Right hindlimb (tissue), 1 donor: Measurements from ENCODE around the gene OR13C2.
"Not testable (repeated sequence)": the region's sequence is repeated elsewhere in the genome, so short reads cannot be mapped to it uniquely, and the experiment has no call there.

Experiments
- DNase-seq: peaks from one replicate; pipeline ENCODE4 v3.0.0-alpha.2; 2018

The OR13C2 gene, protein sequence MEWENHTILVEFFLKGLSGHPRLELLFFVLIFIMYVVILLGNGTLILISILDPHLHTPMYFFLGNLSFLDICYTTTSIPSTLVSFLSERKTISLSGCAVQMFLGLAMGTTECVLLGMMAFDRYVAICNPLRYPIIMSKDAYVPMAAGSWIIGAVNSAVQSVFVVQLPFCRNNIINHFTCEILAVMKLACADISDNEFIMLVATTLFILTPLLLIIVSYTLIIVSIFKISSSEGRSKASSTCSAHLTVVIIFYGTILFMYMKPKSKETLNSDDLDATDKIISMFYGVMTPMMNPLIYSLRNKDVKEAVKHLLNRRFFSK

GRCh38 chr9:104605527-104605926, at the start of gene OR13C2:
TSS of gene OR13C2 (minus strand) at chr9:104605627. CDS start at chr9:104605627, 0 bp downstream.
- not testable (repeated sequence) for DNase-seq

GRCh38 chr9:104635456-104635855, 30.0 kb upstream of the OR13C2 start:
- no peak for DNase-seq

DNA sequence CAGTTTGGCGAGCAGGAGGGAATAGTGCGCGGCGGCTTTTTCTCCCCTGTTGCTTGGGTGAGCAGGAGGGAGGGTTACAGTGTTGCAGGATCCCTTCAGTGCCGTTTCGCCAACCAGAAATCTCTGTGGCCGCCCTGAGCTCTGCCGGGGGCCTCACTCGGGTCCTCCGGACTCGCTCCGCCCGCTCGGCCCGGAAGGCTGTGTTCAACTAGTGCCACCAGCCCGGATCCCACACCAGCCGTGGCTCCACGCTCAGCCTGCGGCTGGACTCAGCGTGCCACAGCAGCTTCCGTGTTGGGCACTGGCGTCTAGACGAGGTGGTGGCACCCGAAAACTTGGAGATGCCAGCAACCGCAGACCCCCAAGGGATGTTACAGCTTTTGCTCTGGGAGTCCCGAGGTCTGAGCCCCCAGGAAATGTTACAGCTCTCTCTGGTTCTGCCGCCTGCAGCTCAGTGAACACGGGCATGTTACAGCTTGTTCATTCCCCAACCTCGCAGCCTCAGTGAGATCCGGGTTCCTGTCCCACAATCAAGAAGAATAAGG, 28.6 kb upstream of the OR13C2 start:
- DNase-seq, result no peak

DNA sequence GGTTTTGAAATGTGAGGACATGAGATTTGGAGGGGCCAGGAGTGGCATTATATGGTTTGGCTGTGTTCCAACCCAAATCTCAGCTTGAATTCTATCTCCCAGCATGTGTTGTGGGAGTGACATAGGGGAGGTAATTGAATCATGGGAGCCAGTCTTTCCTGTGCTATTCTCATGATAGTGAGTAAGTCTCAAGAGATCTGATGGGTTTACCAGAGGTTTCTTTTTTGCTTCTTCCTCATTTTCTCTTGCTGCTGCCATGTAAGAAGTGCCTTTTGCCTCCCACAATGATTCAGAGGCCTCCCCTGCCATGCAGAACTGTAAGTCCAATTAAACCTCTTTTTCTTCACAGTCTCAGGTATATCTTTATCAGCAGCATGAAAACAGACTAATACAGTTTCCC, 20.5 kb upstream of the OR13C2 start:
- not testable (repeated sequence) for DNase-seq

DNA sequence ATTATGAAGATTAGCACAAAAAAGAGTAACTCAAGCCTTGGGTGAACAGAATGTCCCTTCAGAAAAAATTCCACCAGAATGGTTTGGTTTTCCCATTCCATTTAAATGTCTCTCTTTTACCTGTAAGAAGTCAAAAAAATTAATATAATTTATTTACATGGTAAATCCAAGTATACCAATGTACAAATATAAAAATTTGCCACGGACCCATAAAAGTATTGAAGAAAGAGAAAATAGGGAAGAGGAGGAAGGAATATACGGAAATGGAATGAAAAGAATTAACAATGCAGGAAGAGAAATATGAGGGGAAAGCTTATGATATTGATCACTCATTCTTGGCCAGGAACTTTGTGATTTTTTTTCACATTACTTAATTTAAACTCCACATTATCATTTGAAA, 12.7 kb upstream of the OR13C2 start, which contains the start of gene OR13C9:
Gene OR13C9, minus strand, starts transcription at position 101 of the 400 bp plus-strand sequence. Its CDS starts 0 bp downstream, at position 101.
- no peak for DNase-seq

DNA sequence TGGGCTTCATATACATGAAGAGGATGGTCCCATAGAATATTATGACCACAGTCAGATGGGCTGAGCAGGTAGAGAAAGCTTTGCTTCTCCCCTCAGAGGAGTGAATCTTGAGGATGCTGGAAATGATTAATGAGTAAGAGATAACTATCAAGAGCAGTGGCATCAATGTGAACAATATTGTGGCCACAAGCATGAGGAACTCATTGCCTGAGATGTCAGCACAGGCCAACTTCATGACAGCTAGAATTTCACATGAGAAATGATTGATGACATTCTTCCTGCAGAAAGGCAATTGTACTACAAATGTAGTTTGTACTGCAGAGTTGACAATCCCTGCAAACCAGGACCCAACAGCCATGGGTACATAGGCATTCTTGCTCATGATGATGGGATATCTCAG, 12.0 kb upstream of the OR13C2 start:
- DNase-seq, result no peak

GRCh38 chr9:104611213-104611612, 5.8 kb upstream of the OR13C2 start:
- no peak for DNase-seq

- DNase-seq, result no peak
These were observed 2.9 kb upstream of the OR13C2 start for GRCh38 chr9:104608336-104608735.

GRCh38 chr9:104606152-104606551, 725 bp upstream of the OR13C2 start:
- no peak for DNase-seq

DNA sequence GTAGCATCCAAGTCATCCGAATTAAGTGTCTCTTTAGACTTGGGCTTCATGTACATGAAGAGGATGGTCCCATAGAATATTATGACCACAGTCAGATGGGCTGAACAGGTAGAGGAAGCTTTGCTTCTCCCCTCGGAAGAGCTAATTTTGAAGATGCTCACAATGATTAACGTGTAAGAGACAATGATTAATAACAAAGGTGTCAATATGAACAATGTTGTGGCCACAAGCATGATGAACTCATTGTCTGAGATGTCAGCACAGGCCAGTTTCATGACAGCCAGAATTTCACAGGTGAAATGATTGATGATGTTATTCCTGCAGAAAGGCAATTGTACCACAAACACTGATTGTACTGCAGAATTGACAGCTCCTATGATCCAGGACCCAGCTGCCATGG, 626 bp downstream of the OR13C2 start:
- DNase-seq, result no peak

DNA sequence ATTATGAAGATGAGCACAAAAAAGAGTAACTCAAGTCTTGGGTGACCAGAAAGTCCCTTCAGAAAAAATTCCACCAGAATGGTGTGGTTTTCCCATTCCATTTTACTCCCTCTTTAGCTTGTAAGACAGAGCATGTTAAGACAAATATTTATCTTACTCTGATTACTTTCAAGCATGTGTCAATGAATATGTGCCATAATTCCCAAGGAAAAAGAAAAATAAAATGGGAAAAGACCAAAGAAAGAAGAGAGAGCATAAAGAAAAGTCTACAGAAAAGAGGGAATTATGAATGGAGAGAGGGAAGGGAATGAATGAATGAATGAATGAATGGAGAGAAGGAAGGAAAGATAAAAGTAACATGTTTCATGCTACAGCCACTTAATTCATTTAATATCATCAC, 6.1 kb downstream of the OR13C2 start, which contains the start of gene OR13C5:
Gene OR13C5, minus strand, starts transcription at position 101 of the 400 bp plus-strand sequence. Its CDS starts 0 bp downstream, at position 101.
- DNase-seq, result not testable (repeated sequence)

DNA sequence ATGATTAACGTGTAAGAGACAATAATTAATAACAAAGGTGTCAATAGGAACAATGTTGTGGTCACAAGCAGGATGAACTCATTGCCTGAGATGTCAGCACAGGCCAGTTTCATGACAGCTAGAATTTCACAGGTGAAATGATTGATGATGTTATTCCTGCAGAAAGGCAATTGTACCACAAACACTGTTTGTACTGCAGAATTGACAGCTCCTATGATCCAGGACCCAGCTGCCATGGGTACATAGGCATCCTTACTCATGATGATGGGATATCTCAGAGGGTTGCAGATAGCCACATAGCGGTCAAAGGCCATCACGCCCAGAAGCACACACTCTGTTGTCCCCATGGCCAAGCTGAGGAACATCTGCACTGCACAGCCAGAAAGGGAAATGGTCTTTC, 6.7 kb downstream of the OR13C2 start:
- not testable (repeated sequence) for DNase-seq

DNA sequence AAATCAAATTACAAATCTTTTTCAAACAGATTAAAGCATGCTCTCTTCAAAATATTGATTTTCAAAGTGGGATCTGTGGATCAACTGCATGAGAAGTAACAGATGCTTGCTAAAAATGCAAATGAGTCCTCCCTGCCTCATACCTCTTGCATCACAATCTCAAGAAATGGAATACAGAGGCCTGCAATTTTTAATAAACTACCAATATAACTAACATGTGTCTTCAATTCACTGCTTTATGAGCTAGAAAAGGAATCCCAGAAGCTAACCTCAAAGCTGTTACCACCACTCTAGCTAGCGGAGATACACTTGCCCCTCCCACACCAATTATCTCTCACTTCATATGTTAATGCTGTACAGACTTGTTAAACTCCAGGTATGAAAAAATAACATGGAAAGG, 15.8 kb downstream of the OR13C2 start:
- DNase-seq, result no peak

- DNase-seq, result peak; percentile 54
These were observed 18.8 kb downstream of the OR13C2 start for GRCh38 chr9:104586496-104587180.

DNA sequence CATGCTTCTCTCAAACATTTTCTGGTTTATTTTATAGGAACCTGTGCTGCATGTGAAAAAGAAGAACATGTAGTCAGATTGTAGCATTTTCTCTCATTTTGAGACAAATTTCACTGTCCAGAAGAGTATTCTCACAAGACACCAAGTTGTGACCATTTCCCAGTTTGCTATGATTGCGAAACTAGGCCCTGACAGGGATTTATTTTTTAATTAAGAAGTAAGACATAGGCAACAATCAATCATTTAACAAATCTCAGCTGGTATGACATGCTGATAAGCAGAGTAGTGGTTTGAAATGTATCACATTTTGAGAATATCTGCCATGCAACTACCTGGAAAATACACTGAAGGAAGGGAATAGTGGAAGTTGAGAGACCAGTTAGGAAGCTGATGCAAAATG, 24.9 kb downstream of the OR13C2 start:
- DNase-seq, result no peak

DNA sequence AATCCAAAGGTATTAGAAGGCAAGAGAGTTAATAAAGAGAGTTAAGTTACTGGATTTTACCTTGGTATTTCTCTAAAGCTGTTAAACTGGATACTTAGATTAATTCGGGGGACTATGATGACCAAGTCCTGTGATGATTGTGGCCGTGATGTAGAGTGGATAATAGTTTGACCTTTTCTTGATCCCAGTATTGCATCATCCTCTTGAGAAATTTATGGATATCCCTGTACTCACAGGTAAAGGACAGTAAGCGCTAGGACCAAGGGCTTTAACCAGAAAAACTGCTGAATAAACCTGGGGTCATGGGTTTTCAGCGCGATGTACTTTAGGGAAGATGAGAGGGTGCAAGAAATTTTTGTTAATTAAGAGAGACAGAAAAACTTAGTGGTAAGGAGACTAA, 28.2 kb downstream of the OR13C2 start:
- DNase-seq, result no peak

DNA sequence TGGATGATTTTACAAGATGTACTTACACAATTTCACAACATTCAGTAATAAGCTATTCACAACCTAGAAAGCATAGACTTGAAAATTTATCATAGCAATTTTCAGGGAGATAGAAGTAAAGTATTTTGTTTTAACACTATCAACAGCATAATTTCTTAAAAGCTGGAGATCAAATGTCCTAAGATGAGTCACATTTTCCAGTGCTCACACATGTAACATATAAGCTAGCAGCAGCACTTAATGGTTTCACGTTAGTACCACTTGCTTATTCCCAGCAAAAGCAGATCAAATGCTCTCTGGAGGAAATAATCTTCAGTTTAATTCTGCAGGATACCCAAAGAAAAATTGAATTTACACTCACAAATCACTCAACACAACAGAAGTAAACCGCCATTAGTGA, 30.0 kb downstream of the OR13C2 start:
- no peak for DNase-seq

- no peak for DNase-seq
These were observed 32.8 kb downstream of the OR13C2 start for GRCh38 chr9:104572612-104573011.

DNA sequence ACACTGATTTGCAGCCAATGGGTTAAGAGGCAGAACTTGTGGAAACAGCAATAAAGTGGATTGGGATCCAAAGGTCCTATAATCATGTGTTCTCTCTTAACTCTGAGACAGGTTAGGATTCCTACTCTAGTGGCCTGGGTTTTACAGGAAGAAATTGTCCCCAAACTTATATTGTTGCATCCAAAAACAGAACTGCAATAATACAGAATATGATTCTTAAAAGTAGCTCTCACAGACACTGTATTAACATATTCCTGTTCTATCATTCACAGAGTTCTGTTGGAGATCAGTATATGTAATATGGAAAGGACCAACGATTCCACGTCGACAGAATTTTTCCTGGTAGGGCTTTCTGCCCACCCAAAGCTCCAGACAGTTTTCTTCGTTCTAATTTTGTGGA, 36.6 kb downstream of the OR13C2 start, which contains the start of gene OR13C8:
Gene OR13C8, plus strand, starts transcription at position 301 of the 400 bp plus-strand sequence. Its CDS starts 0 bp downstream, at position 301.
- no peak for DNase-seq

DNA sequence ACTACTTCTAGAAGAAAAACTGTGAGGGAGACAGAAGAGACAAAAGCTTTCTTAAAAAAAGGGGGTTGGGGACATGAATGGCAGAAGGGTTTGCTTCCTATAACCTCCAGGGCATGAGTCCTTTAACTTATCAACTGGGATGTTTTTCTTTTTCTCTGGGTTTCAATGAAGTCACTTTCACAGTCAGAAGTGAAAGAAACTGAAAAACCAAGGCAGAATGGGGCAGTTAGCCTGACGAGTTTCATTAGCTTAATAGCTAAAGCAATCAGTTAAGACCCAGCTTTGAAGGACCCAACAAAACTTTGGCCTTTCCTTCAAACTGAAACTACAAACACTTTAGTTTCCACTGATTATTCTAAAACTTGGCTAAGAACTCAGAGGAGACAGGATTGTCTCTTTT, 41.1 kb downstream of the OR13C2 start:
- no peak for DNase-seq

- no peak for DNase-seq
These were observed 48.4 kb downstream of the OR13C2 start for GRCh38 chr9:104556830-104557634.

DNA sequence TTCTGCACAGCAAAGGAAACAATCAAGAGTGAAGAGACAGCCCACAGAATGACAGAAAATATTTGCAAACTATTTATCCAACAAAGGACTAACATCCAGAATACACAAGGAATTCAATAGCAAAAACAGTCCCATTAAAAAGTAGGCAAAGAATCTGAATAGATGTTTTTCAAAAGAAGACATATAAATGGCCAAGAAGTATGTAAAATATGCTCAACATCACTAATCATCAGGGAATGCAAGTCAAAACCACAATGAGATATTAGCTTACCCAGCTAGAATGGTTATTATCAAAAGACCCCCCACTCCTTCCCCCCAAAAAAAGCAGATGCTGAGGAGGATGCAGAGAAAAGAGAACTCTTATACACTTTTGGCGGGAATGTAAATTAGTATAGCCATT, 49.9 kb downstream of the OR13C2 start:
- DNase-seq, result no peak
